ENCODE measurements around the gene PTDSS2.
"Not testable (repeated sequence)": the region's sequence is repeated elsewhere in the genome, so short reads cannot be mapped to it uniquely, and the experiment has no call there.

PTDSS2 gene

GRCh38 chr11:432501-433100, 17.5 kb upstream of the PTDSS2 start:
- no peak for DNase-seq

GRCh38 chr11:433111-433510, 17.0 kb upstream of the PTDSS2 start:
- no peak for DNase-seq

- no peak for DNase-seq
These were observed 16.4 kb upstream of the PTDSS2 start for GRCh38 chr11:433641-434040.

- DNase-seq: no peak
These were observed 15.6 kb upstream of the PTDSS2 start for GRCh38 chr11:434496-434895.

- DNase-seq: not testable (repeated sequence)
These were observed 14.9 kb upstream of the PTDSS2 start for GRCh38 chr11:434999-435740.

- DNase-seq: no peak
These were observed 12.7 kb upstream of the PTDSS2 start for GRCh38 chr11:437228-437870.

- DNase-seq: no peak
These were observed 11.8 kb upstream of the PTDSS2 start for GRCh38 chr11:438101-438844.

GRCh38 chr11:439315-440064, 10.6 kb upstream of the PTDSS2 start:
- DNase-seq: no peak

GRCh38 chr11:440065-441042, 9.7 kb upstream of the PTDSS2 start:
- no peak for DNase-seq

- DNase-seq: no peak
These were observed 9.0 kb upstream of the PTDSS2 start for GRCh38 chr11:441043-441417.

GRCh38 chr11:441418-442274, 8.4 kb upstream of the PTDSS2 start, which contains the start of gene ANO9:
TSS of gene ANO9 (minus strand) at chr11:442011. CDS start at chr11:441926, 85 bp downstream.
- peak; percentile 50 for DNase-seq

GRCh38 chr11:442611-443081, 7.4 kb upstream of the PTDSS2 start:
- DNase-seq: no peak

- no peak for DNase-seq
These were observed 6.4 kb upstream of the PTDSS2 start for GRCh38 chr11:443542-444199.

- DNase-seq: no peak
These were observed 5.5 kb upstream of the PTDSS2 start for GRCh38 chr11:444396-445144.

- DNase-seq: peak; percentile 18
These were observed 4.1 kb upstream of the PTDSS2 start for GRCh38 chr11:445765-446588.

- DNase-seq: no peak
These were observed 3.2 kb upstream of the PTDSS2 start for GRCh38 chr11:446891-447290.

- peak; percentile 95 for DNase-seq
These were observed 2.0 kb upstream of the PTDSS2 start for GRCh38 chr11:447923-448731.

Data from right kidney (tissue), 1 donor.